Measurements from ENCODE around the gene EMILIN3. TPM values are rescaled to one million over a fixed set of nuclear protein-coding genes. Genes with fewer than 3 reads are reported as not detected.

EMILIN3 gene
- total RNA-seq, 1 experiment from 2014 or later: 5.9 TPM

DNA sequence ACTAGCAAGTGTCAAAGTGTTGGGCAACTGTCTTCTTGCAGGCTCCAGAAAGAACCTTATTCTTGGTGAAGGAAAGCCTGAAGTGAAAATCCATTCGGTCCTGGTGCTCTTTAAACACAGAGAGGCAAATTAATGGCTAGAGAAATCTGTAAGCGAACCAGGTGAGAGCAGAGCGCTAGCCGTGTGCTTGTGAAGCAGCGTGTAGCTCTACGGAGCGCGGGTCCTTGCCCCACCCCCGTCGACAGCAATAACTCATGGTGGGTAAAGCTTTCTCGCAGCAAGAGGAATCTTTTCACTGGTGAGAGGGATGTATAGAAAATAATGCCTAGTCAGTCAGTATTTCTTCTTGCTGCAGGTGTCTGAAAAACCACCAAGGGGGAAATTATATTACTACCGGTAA lies 37.0 kb upstream of the EMILIN3 start:
- H3K9me3 ChIP-seq (ENCODE audit: control insufficient read depth, low read depth, low read length): no peaks in the 10 kb centered on the region
- H3K27ac ChIP-seq (ENCODE audit: insufficient read length, low read depth, low read length): no peak overlapping the region
- Mint-ChIP-seq H3K27ac (no peak overlapping the region), H3K4me1 (peaks cover 6 to 7% of the 10 kb centered on the region in 2 experiments; a peak in 3 of 4 replicates), H3K27me3 (ENCODE audit: low read depth) (no peaks in the 10 kb centered on the region), H3K9me3 (no peaks in the 10 kb centered on the region), H3K4me3 (no peak overlapping the region), H3K36me3 (ENCODE audit: insufficient read depth in 1 of 3, low read depth in 3 of 3) (peaks cover 17 to 53% (median 42%) of the 10 kb centered on the region in 3 experiments; a peak in 6 of 7 replicates)
- H4K91ac ChIP-seq (ENCODE audit: insufficient read length, low read depth, low read length): no peak overlapping the region
- no peak overlapping the region for H3K23ac ChIP-seq (ENCODE audit: insufficient read length, low read depth, low read length)
- no peak for DNase-seq
- H3K23me2 ChIP-seq (ENCODE audit: insufficient read length, low read depth, low read length, poor library complexity, severe bottlenecking): no peaks in the 10 kb centered on the region
- no peak overlapping the region for H2BK5ac ChIP-seq (ENCODE audit: insufficient read length, low read length)
- WGBS (ENCODE audit: extremely low coverage, insufficient read length, low lambda C conversion rate): no CpG with 5 or more reads among the region's 12 CpGs
- no peak overlapping the region for H3K4me2 ChIP-seq (ENCODE audit: insufficient read depth, insufficient read length, low read length)
- no peaks in the 10 kb centered on the region for H4K20me1 ChIP-seq (ENCODE audit: control insufficient read depth, insufficient read depth, insufficient read length)
- TF ChIP-seq, protein P1, sequence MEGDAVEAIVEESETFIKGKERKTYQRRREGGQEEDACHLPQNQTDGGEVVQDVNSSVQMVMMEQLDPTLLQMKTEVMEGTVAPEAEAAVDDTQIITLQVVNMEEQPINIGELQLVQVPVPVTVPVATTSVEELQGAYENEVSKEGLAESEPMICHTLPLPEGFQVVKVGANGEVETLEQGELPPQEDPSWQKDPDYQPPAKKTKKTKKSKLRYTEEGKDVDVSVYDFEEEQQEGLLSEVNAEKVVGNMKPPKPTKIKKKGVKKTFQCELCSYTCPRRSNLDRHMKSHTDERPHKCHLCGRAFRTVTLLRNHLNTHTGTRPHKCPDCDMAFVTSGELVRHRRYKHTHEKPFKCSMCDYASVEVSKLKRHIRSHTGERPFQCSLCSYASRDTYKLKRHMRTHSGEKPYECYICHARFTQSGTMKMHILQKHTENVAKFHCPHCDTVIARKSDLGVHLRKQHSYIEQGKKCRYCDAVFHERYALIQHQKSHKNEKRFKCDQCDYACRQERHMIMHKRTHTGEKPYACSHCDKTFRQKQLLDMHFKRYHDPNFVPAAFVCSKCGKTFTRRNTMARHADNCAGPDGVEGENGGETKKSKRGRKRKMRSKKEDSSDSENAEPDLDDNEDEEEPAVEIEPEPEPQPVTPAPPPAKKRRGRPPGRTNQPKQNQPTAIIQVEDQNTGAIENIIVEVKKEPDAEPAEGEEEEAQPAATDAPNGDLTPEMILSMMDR (conservative IDR thresholded peaks at IDR 0.05): no peak
- H3K79me2 ChIP-seq (ENCODE audit: insufficient read depth, low read length): no peaks in the 10 kb centered on the region
- H4K5ac ChIP-seq (ENCODE audit: insufficient read length, low read depth, low read length): no peak overlapping the region
- H3K27me3 ChIP-seq (ENCODE audit: insufficient read depth, low read length): no peaks in the 10 kb centered on the region
- no peak overlapping the region for H3K18ac ChIP-seq (ENCODE audit: insufficient read length, low read depth, low read length)
- no peak overlapping the region for H2AFZ ChIP-seq (ENCODE audit: low read length)
- no peak overlapping the region for H3K56ac ChIP-seq (ENCODE audit: insufficient read length, low read depth, low read length)
- no peak overlapping the region for H2BK120ac ChIP-seq (ENCODE audit: low read depth, low read length, poor library complexity, severe bottlenecking)
- H3T11ph ChIP-seq (ENCODE audit: low read length): no peak overlapping the region
- H3K4me1 ChIP-seq (ENCODE audit: insufficient read depth, low read length): no peaks in the 10 kb centered on the region
- H2BK12ac ChIP-seq (ENCODE audit: insufficient read length, low read depth, low read length): no peak overlapping the region
- no peak overlapping the region for H4K8ac ChIP-seq (replicated peaks; ENCODE audit: insufficient read length, low read depth, low read length)
- no peak overlapping the region for H3K14ac ChIP-seq (ENCODE audit: insufficient read depth, low read length)
- H2AK5ac ChIP-seq (ENCODE audit: insufficient read length, low read length): no peak overlapping the region
- H2BK20ac ChIP-seq (ENCODE audit: low read depth, low read length, poor library complexity, severe bottlenecking): no peak overlapping the region
- H3K4ac ChIP-seq (ENCODE audit: low read depth, low read length): no peak overlapping the region
- H3K79me1 ChIP-seq (ENCODE audit: insufficient read depth, low read depth, low read length, poor library complexity, severe bottlenecking): no peaks in the 10 kb centered on the region
- no peak overlapping the region for H2BK15ac ChIP-seq (ENCODE audit: low read depth, low read length)
- H3K9ac ChIP-seq (ENCODE audit: extremely low read depth, insufficient read length, low read length): no peak overlapping the region
